Breast epithelium (tissue), 4 donors: ENCODE measurements around the gene PTPRG. TPM values are rescaled to one million over a fixed set of nuclear protein-coding genes. Genes with fewer than 3 reads are reported as not detected.

ENCODE experiments used
- DNase-seq, 2 donors: peaks; one replicate each; pipeline ENCODE4 v3.0.0-alpha.2; 2019; ENCODE audit warnings: low spot score in 2 of 2
- H3K27ac ChIP-seq, 2 donors: fragments of 200-600 bp; sonication (generic) in 1 of 2; one replicate each; pipeline ENCODE4 v1.5.1; 2016 to 2019; ENCODE audit warnings: mild to moderate bottlenecking in 1 of 2
- H3K27me3 ChIP-seq, 2 donors: fragments of 200-600 bp; sonication (generic) in 1 of 2; one replicate each; pipeline versions ENCODE4 v1.5.1 to v1.6.0; 2017 to 2019; ENCODE audit warnings: control low read depth in 1 of 2, mild to moderate bottlenecking in 1 of 2
- H3K36me3 ChIP-seq: fragments of 200-600 bp; one replicate; pipeline ENCODE4 v1.5.1; 2019
- H3K4me1 ChIP-seq, 2 donors: fragments of 200-600 bp; sonication (generic); one replicate each; pipeline ENCODE4 v1.5.1; 2016 to 2019; ENCODE audit warnings: control low read depth in 1 of 2
- H3K4me3 ChIP-seq, 3 donors: fragments of 200-600 bp; sonication (generic); 1 replicate in 2 of 3; 2 replicates in 1 of 3; pipeline ENCODE4 v1.5.1; 2016 to 2019; ENCODE audit warnings: mild to moderate bottlenecking in 3 of 3, moderate library complexity in 2 of 3
- H3K9me3 ChIP-seq, 2 donors: fragments of 200-600 bp; sonication (generic) in 1 of 2; one replicate each; pipeline ENCODE4 v1.5.1; 2016 to 2019; ENCODE audit warnings: control low read depth in 1 of 2
- POLR2A ChIP-seq: fragments of 450-650 bp; IDR thresholded peaks from one replicate; pipeline ENCODE4 v1.6.1; 2016; ENCODE audit warnings: antibody characterized with exemption, mild to moderate bottlenecking, moderate library complexity
- POLR2AphosphoS5 ChIP-seq, 3 donors: sonication (generic); formaldehyde crosslinking; IDR thresholded peaks; one replicate each; pipeline ENCODE4 v1.6.1; 2017; ENCODE audit warnings: antibody characterized with exemption in 3 of 3
- intact Hi-C: fragments of 100-400 bp; cut with DNase I; formaldehyde crosslinking; loops from one replicate; pipeline ENCODE4 v1.15.1; 2023; ENCODE audit warnings: low total_unique reads
- total RNA-seq, 3 donors: library from RNA; depleted of rRNA; stranded (reverse); fragments of >200 nt; gene quantifications; one replicate each; pipeline ENCODE4 v1.1.0, GENCODE V29; 2016
- TF ChIP-seq, protein P1 (sequence below), 3 donors: fragments of 450-650 bp; IDR thresholded peaks; one replicate each; pipeline ENCODE4 v1.5.1; 2016 to 2017; ENCODE audit warnings: antibody characterized with exemption in 3 of 3, mild to moderate bottlenecking in 3 of 3, moderate library complexity in 3 of 3

PTPRG gene
- total RNA-seq, 3 donors from 2014 or later, result 42.3 to 179 (median 61.6) TPM

GRCh38 chr3:61956236-61956635, 394.9 kb downstream of the PTPRG start:
- no peaks in the 10 kb centered on the region for H3K27me3 ChIP-seq
- TF ChIP-seq, protein P1, sequence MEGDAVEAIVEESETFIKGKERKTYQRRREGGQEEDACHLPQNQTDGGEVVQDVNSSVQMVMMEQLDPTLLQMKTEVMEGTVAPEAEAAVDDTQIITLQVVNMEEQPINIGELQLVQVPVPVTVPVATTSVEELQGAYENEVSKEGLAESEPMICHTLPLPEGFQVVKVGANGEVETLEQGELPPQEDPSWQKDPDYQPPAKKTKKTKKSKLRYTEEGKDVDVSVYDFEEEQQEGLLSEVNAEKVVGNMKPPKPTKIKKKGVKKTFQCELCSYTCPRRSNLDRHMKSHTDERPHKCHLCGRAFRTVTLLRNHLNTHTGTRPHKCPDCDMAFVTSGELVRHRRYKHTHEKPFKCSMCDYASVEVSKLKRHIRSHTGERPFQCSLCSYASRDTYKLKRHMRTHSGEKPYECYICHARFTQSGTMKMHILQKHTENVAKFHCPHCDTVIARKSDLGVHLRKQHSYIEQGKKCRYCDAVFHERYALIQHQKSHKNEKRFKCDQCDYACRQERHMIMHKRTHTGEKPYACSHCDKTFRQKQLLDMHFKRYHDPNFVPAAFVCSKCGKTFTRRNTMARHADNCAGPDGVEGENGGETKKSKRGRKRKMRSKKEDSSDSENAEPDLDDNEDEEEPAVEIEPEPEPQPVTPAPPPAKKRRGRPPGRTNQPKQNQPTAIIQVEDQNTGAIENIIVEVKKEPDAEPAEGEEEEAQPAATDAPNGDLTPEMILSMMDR (IDR thresholded peaks at IDR 0.05), result no peak
- TF ChIP-seq POLR2AphosphoS5 (IDR thresholded peaks at IDR 0.05), result no peak
- TF ChIP-seq POLR2A, result no peak
- no peaks in the 10 kb centered on the region for H3K36me3 ChIP-seq
- H3K9me3 ChIP-seq, result no peaks in the 10 kb centered on the region
- H3K4me1 ChIP-seq, result no peaks in the 10 kb centered on the region
- H3K27ac ChIP-seq, result no peak overlapping the region
- intact Hi-C loops, result no loop called here
- H3K4me3 ChIP-seq, result no peak overlapping the region
- no peak for DNase-seq

GRCh38 chr3:61957259-61957658, 395.9 kb downstream of the PTPRG start:
- no peaks in the 10 kb centered on the region for H3K36me3 ChIP-seq
- no peaks in the 10 kb centered on the region for H3K9me3 ChIP-seq
- intact Hi-C loops, result no loop called here
- no peak overlapping the region for H3K27ac ChIP-seq
- no peaks in the 10 kb centered on the region for H3K27me3 ChIP-seq
- H3K4me1 ChIP-seq, result no peaks in the 10 kb centered on the region
- TF ChIP-seq POLR2AphosphoS5 (IDR thresholded peaks at IDR 0.05), result no peak
- TF ChIP-seq POLR2A, result no peak
- TF ChIP-seq, protein P1 (IDR thresholded peaks at IDR 0.05), result no peak
- no peak for DNase-seq
- H3K4me3 ChIP-seq, result no peak overlapping the region

DNA sequence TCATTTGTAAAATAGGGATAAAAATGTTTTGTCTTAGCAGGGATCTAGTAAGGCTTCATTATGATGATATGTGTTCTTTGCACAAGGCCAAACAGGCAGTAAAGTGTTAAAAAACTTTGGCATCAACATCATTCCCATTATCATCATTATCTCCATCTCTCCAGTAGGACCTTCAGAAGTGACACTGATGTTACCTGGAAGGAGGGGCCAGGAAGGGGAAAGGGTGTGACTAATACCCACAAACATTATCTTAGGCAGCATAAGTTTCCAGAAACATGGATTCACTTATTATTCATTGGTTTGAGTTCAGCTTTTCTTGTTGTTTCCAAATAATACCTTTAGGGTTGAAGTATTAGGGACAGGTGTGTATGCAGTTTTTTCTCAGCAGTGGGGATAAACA, 399.6 kb downstream of the PTPRG start:
- DNase-seq, result no peak
- H3K27me3 ChIP-seq, result no peaks in the 10 kb centered on the region
- no peaks in the 10 kb centered on the region for H3K4me1 ChIP-seq
- H3K36me3 ChIP-seq, result no peaks in the 10 kb centered on the region
- H3K4me3 ChIP-seq, result no peak overlapping the region
- H3K9me3 ChIP-seq, result no peaks in the 10 kb centered on the region
- no peak overlapping the region for H3K27ac ChIP-seq
- TF ChIP-seq POLR2A, result no peak
- no peak for TF ChIP-seq POLR2AphosphoS5 (IDR thresholded peaks at IDR 0.05)
- TF ChIP-seq, protein P1 (IDR thresholded peaks at IDR 0.05), result no peak
- intact Hi-C loops, result no loop called here

GRCh38 chr3:61961900-61962299, 400.5 kb downstream of the PTPRG start:
- H3K4me1 ChIP-seq, result no peaks in the 10 kb centered on the region
- intact Hi-C loops, result no loop called here
- H3K4me3 ChIP-seq, result no peak overlapping the region
- H3K9me3 ChIP-seq, result no peaks in the 10 kb centered on the region
- no peak for TF ChIP-seq POLR2A
- TF ChIP-seq, protein P1 (IDR thresholded peaks at IDR 0.05), result no peak
- TF ChIP-seq POLR2AphosphoS5 (IDR thresholded peaks at IDR 0.05), result no peak
- H3K36me3 ChIP-seq, result no peaks in the 10 kb centered on the region
- no peak overlapping the region for H3K27ac ChIP-seq
- DNase-seq, result no peak
- no peaks in the 10 kb centered on the region for H3K27me3 ChIP-seq

DNA sequence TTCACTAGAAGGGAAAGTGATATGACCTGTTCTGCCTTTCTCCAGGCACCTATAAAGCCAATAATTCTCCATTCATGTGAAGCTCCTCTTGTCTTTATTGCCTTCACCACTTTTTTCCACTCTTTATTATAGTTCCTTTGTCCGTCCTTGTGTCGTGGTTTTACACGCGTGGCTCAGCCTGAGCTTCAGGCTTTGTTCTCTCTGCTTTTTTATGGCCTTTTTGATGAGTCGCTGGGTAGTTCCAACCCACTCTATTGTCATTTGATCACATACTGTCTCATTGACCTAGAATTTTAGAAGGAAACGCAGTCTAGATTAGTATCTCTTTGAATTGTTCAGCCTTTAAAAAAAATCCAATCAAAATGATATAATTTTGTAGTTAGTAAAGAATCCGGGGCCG, 403.2 kb downstream of the PTPRG start:
- Histone ChIP-seq H3K27ac (no peak overlapping the region), H3K9me3 (no peaks in the 10 kb centered on the region), H3K27me3 (no peaks in the 10 kb centered on the region), H3K4me1 (no peaks in the 10 kb centered on the region), H3K4me3 (no peak overlapping the region), H3K36me3 (no peaks in the 10 kb centered on the region)
- intact Hi-C loops, result no loop called here
- no peak for TF ChIP-seq POLR2AphosphoS5 (IDR thresholded peaks at IDR 0.05)
- no peak for TF ChIP-seq POLR2A
- TF ChIP-seq, protein P1 (IDR thresholded peaks at IDR 0.05), result no peak
- DNase-seq, result no peak
